DOHH2 (cell line): ENCODE data around the gene CYP21A2.

Experiments used
- CTCF ChIP-seq: fragments of 200-600 bp; sonication (generic); IDR thresholded peaks from one replicate; pipeline ENCODE4 v1.5.1; 2014; ENCODE audit warnings: antibody characterized with exemption, mild to moderate bottlenecking, low read depth, low read length; ENCODE audit not compliant: poor library complexity, severe bottlenecking
- EZH2phosphoT487 ChIP-seq: fragments of 200-600 bp; sonication (generic); IDR thresholded peaks from 2 replicates; pipeline ENCODE4 v1.6.1; 2017; ENCODE audit warnings: borderline replicate concordance, mild to moderate bottlenecking, antibody characterized with exemption, low read length, moderate library complexity, mixed read lengths

- TF ChIP-seq CTCF (no peak), EZH2phosphoT487 (no peak)
These were observed 38.1 kb downstream of the CYP21A2 start for GRCh38 chr6:32076321-32076809.
